Nephron (organoid): ENCODE results near the gene KCNH1.

Source experiments
- H3K27ac Mint-ChIP-seq, 3 experiments: 2 replicates each; pipeline ENCODE4 v1.8.0; 2020; ENCODE audit warnings: mixed read lengths in 3 of 3, mild to moderate bottlenecking in 2 of 3, moderate library complexity in 1 of 3
- H3K27me3 Mint-ChIP-seq: 2 replicates; pipeline ENCODE4 v1.8.0; 2021; ENCODE audit warnings: low read depth, mild to moderate bottlenecking, moderate library complexity, mixed read lengths
- H3K36me3 Mint-ChIP-seq: 2 replicates; pipeline ENCODE4 v1.8.0; 2020; ENCODE audit warnings: low read depth, mixed read lengths
- H3K4me1 Mint-ChIP-seq: 2 replicates; pipeline ENCODE4 v1.8.0; 2020; ENCODE audit warnings: mixed read lengths
- H3K4me3 Mint-ChIP-seq, 3 experiments: 2 replicates each; pipeline ENCODE4 v1.8.0; 2020; ENCODE audit warnings: mild to moderate bottlenecking in 3 of 3, mixed read lengths in 3 of 3, moderate library complexity in 2 of 3
- H3K9me3 Mint-ChIP-seq: 2 replicates; pipeline ENCODE4 v1.8.0; 2020; ENCODE audit warnings: mixed read lengths
- CTCF ChIP-seq, 3 experiments: fragments of 200-600 bp; sonication (generic); IDR thresholded peaks; one replicate each; pipeline ENCODE4 v1.5.0; 2021; ENCODE audit warnings: antibody characterized with exemption in 3 of 3; ENCODE audit not compliant: unreplicated experiment in 3 of 3

The KCNH1 gene

GRCh38 chr1:210901981-210902770, 231.8 kb downstream of the KCNH1 start:
- Mint-ChIP-seq H3K27me3 (peaks cover 14% of the 10 kb centered on the region), H3K9me3 (no peaks in the 10 kb centered on the region), H3K36me3 (no peaks in the 10 kb centered on the region), H3K4me1 (peaks cover 5% of the 10 kb centered on the region), H3K4me3 (no peak overlapping the region), H3K27ac (no peak overlapping the region)
- no peak for TF ChIP-seq CTCF (IDR thresholded peaks at IDR 0.05; ENCODE audit: unreplicated experiment in 3 of 3)

GRCh38 chr1:210900820-210901219, 233.1 kb downstream of the KCNH1 start:
- H3K27me3 Mint-ChIP-seq: peaks cover 9% of the 10 kb centered on the region
- TF ChIP-seq CTCF (IDR thresholded peaks at IDR 0.05; ENCODE audit: unreplicated experiment in 3 of 3): no peak
- no peak overlapping the region for H3K27ac Mint-ChIP-seq
- H3K4me3 Mint-ChIP-seq: no peak overlapping the region
- H3K9me3 Mint-ChIP-seq: no peaks in the 10 kb centered on the region
- H3K36me3 Mint-ChIP-seq: no peaks in the 10 kb centered on the region
- peaks cover 2% of the 10 kb centered on the region for H3K4me1 Mint-ChIP-seq

DNA sequence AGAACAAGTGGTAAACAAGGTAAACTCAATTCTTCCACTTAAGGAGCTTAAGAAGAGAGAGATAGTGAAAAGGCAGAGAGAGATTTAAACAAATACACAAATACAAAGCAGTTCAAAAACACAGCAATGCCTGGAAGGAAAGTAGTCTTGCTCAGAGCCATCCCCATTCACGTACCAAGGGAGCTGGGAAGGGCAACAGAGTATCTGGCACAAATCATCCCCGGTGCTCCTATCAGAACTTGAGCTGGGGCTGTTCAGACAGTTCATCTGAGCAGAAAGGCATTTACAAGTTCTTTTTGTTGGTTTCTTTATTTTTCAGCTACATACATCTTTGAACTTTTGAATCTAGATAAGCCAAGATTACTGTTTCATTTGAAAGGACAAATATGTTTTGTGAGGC, 233.9 kb downstream of the KCNH1 start:
- Mint-ChIP-seq H3K4me1 (no peaks in the 10 kb centered on the region), H3K4me3 (no peak overlapping the region), H3K27me3 (peaks cover 7% of the 10 kb centered on the region), H3K9me3 (no peaks in the 10 kb centered on the region), H3K27ac (no peak overlapping the region), H3K36me3 (no peaks in the 10 kb centered on the region)
- no peak for TF ChIP-seq CTCF (IDR thresholded peaks at IDR 0.05; ENCODE audit: unreplicated experiment in 3 of 3)

GRCh38 chr1:210899676-210900075, 234.3 kb downstream of the KCNH1 start:
- TF ChIP-seq CTCF (IDR thresholded peaks at IDR 0.05; ENCODE audit: unreplicated experiment in 3 of 3): no peak
- Mint-ChIP-seq H3K36me3 (no peaks in the 10 kb centered on the region), H3K27ac (no peak overlapping the region), H3K9me3 (no peaks in the 10 kb centered on the region), H3K27me3 (peaks cover 7% of the 10 kb centered on the region), H3K4me3 (no peak overlapping the region), H3K4me1 (no peaks in the 10 kb centered on the region)

DNA sequence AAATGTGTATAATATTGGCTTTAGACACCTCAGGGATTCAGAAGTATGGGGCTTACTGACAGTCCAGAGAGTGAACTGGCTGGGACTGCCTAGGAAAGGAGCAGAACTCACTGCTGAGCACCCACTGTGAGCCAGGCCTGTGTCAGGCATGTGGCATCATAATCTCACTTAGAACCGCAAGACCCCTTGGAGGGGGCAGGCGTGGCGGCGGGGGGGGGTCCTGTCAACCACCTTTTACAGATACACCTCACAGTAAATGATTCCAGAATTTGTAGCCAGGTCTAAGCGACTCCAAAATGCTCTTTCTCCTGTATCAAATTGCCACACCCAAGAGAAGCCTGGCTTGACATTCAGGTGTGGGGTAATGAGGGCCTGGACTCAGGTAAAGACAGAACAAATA, 235.5 kb downstream of the KCNH1 start:
- no peak overlapping the region for H3K4me3 Mint-ChIP-seq
- H3K36me3 Mint-ChIP-seq: no peaks in the 10 kb centered on the region
- peaks cover 7% of the 10 kb centered on the region for H3K9me3 Mint-ChIP-seq
- peaks cover 7% of the 10 kb centered on the region for H3K27me3 Mint-ChIP-seq
- H3K27ac Mint-ChIP-seq: no peak overlapping the region
- TF ChIP-seq CTCF (IDR thresholded peaks at IDR 0.05; ENCODE audit: unreplicated experiment in 3 of 3): no peak
- no peaks in the 10 kb centered on the region for H3K4me1 Mint-ChIP-seq

GRCh38 chr1:210883821-210884220, 250.1 kb downstream of the KCNH1 start:
- no peak for TF ChIP-seq CTCF (IDR thresholded peaks at IDR 0.05; ENCODE audit: unreplicated experiment in 3 of 3)

More at GRCh38 chr1:210883821-210884220, 250.1 kb downstream of the KCNH1 start:
- no peak overlapping the region for H3K27ac Mint-ChIP-seq
- H3K9me3 Mint-ChIP-seq: peaks cover 14% of the 10 kb centered on the region
- H3K4me1 Mint-ChIP-seq: no peaks in the 10 kb centered on the region
- peaks cover 3% of the 10 kb centered on the region for H3K27me3 Mint-ChIP-seq
- no peaks in the 10 kb centered on the region for H3K36me3 Mint-ChIP-seq
- H3K4me3 Mint-ChIP-seq: no peak overlapping the region
